H1 (cell line): ENCODE data around the gene ZNF610.

ENCODE experiments used
- POLR2AphosphoS5 ChIP-seq: IDR thresholded peaks from 2 replicates; pipeline ENCODE4 v1.6.1; 2011; ENCODE audit warnings: low read depth, low read length
- TF ChIP-seq, protein P1 (sequence below), 3 experiments: IDR thresholded peaks; 1 replicate in 2 of 3; 2 replicates in 1 of 3; pipeline versions ENCODE4 v1.5.1 to v1.6.1; 2011; ENCODE audit warnings: low read length in 3 of 3, mild to moderate bottlenecking in 3 of 3, inconsistent platforms in 2 of 3, low read depth in 1 of 3, moderate library complexity in 1 of 3; ENCODE audit not compliant: insufficient read depth in 1 of 3; ENCODE audit errors: control extremely low read depth in 1 of 3

- TF ChIP-seq, protein P1, sequence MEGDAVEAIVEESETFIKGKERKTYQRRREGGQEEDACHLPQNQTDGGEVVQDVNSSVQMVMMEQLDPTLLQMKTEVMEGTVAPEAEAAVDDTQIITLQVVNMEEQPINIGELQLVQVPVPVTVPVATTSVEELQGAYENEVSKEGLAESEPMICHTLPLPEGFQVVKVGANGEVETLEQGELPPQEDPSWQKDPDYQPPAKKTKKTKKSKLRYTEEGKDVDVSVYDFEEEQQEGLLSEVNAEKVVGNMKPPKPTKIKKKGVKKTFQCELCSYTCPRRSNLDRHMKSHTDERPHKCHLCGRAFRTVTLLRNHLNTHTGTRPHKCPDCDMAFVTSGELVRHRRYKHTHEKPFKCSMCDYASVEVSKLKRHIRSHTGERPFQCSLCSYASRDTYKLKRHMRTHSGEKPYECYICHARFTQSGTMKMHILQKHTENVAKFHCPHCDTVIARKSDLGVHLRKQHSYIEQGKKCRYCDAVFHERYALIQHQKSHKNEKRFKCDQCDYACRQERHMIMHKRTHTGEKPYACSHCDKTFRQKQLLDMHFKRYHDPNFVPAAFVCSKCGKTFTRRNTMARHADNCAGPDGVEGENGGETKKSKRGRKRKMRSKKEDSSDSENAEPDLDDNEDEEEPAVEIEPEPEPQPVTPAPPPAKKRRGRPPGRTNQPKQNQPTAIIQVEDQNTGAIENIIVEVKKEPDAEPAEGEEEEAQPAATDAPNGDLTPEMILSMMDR (IDR thresholded peaks at IDR 0.05; ENCODE audit: control extremely low read depth in 1 of 3, insufficient read depth in 1 of 3, low read depth in 1 of 3, low read length in 3 of 3), result no peak
- TF ChIP-seq POLR2AphosphoS5, result no peak
These were observed 38.3 kb upstream of the ZNF610 start for GRCh38 chr19:52297601-52298364.
